Activated CD8-positive, alpha-beta memory T cell treated with anti-CD3 and anti-CD28 coated beads, Interleukin-2, amount 10 ng/mL, durations not matched to agents 7 days and 5 days (primary cell): ENCODE data around the gene EOLA2. TPM values are rescaled to one million over a fixed set of nuclear protein-coding genes. Genes with fewer than 3 reads are reported as not detected.
"Not testable (repeated sequence)": the region's sequence is repeated elsewhere in the genome, so short reads cannot be mapped to it uniquely, and the experiment has no call there.

Experiments
- ATAC-seq: fragments of 150-1000 bp; cut with Tn5 transposase; one replicate; pipeline ENCODE4 v1.10.0; 2021; ENCODE audit warnings: moderate library complexity
- CTCF ChIA-PET: fragments of 350-600 bp; sonication (Branson Sonifier 250); formaldehyde crosslinking; loops from one replicate; lab custom pipeline; 2021; ENCODE audit warnings: antibody characterized with exemption; lab: Charles Lee
- DNase-seq: peaks from one replicate; pipeline ENCODE4 v3.0.0-alpha.2; 2020
- H3K27ac Mint-ChIP-seq: one replicate; pipeline ENCODE4 v1.8.0; 2021; ENCODE audit warnings: mild to moderate bottlenecking, mixed read lengths
- H3K27me3 Mint-ChIP-seq: one replicate; pipeline ENCODE4 v1.8.0; 2021; ENCODE audit warnings: mixed read lengths
- H3K36me3 Mint-ChIP-seq: one replicate; pipeline ENCODE4 v1.8.0; 2021; ENCODE audit warnings: mild to moderate bottlenecking, mixed read lengths
- H3K4me1 Mint-ChIP-seq: one replicate; pipeline ENCODE4 v1.8.0; 2021; ENCODE audit warnings: mixed read lengths
- H3K4me3 Mint-ChIP-seq: one replicate; pipeline ENCODE4 v1.8.0; 2021; ENCODE audit warnings: mild to moderate bottlenecking, moderate library complexity, mixed read lengths
- H3K9me3 Mint-ChIP-seq: one replicate; pipeline ENCODE4 v1.8.0; 2022; ENCODE audit warnings: low read depth, mixed read lengths
- total RNA-seq, 2 experiments: library from RNA; stranded (reverse); gene quantifications; one replicate each; pipeline ENCODE4 v1.2.3, GENCODE V29; 2021

EOLA2 gene
- total RNA-seq, 2 experiments from 2014 or later, result 53.4 to 73.7 TPM

DNA sequence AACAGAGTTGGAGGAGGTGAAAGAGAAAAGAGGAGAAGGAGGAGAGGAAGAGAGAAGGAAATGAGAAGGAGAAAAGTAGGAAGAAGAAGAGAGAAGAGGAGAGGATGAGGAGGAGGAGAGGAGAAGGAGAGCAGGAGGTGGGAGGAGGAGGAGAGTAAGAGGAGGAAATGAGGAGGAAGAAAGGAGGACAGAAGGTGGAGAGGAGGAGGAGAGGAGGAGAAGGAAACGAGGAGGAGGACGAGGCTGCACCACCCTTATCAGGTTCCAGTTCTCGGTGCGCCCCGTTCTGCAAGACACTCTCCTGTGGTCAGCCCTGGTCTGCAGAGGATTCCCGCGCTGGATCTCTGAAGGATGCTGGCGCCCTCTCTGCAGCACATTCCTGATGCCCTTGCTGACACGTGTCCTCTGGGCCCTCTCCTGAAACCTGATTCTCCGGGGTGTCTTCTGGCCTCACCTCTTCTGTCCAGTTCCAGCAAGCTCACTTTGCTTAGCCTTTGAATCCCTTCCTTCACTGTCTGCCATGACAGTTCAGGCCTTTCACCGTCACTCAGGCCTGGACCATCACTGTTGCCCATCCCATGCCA, 6.9 kb upstream of the EOLA2 start:
- DNase-seq, ATAC-seq, H3K36me3 Mint-ChIP-seq, H3K27me3 Mint-ChIP-seq, CTCF ChIA-PET, H3K4me1 Mint-ChIP-seq, H3K9me3 Mint-ChIP-seq, H3K27ac Mint-ChIP-seq, H3K4me3 Mint-ChIP-seq: not testable (repeated sequence)

GRCh38 chrX:149940674-149941024, 2.4 kb upstream of the EOLA2 start:
- not testable (repeated sequence) for H3K4me1 Mint-ChIP-seq, ATAC-seq, DNase-seq, H3K27me3 Mint-ChIP-seq, H3K9me3 Mint-ChIP-seq, H3K36me3 Mint-ChIP-seq
- CTCF ChIA-PET, result interaction anchor here (0.8 to 2.3 kb wide), 4 partner anchors 10 to 423 kb away, joined by 5 to 9 read pairs (median 6); partner anchors contain the start of genes EOLA1 and MAMLD1
- peak overlapping the region; percentile 78 for H3K4me3 Mint-ChIP-seq
- H3K27ac Mint-ChIP-seq, result peak overlapping the region; percentile 92

GRCh38 chrX:149939905-149940673, 1.8 kb upstream of the EOLA2 start:
- peaks cover 5% of the 10 kb centered on the region for H3K4me1 Mint-ChIP-seq
- peak; percentile 96 for DNase-seq
- H3K36me3 Mint-ChIP-seq, result peaks cover 3% of the 10 kb centered on the region
- no peaks in the 10 kb centered on the region for H3K27me3 Mint-ChIP-seq
- H3K27ac Mint-ChIP-seq, result peak overlapping the region; percentile 92
- peak overlapping the region; percentile 78 for H3K4me3 Mint-ChIP-seq
- H3K9me3 Mint-ChIP-seq, result no peaks in the 10 kb centered on the region
- ATAC-seq, result peak; percentile 63
- CTCF ChIA-PET, result interaction anchor here (0.8 to 2.3 kb wide), 4 partner anchors 10 to 423 kb away, joined by 5 to 9 read pairs (median 6); partner anchors contain the start of genes EOLA1 and MAMLD1

- peak overlapping the region; percentile 78 for H3K4me3 Mint-ChIP-seq
- peak overlapping the region; percentile 92 for H3K27ac Mint-ChIP-seq
- ATAC-seq, result peak; percentile 31
- CTCF ChIA-PET, result interaction anchor here (1.0 to 2.3 kb wide), 3 partner anchors 11 to 400 kb away, joined by 5 to 9 read pairs (median 6); partner anchors contain the start of gene EOLA1
- no peak for DNase-seq
- peaks cover 3% of the 10 kb centered on the region for H3K36me3 Mint-ChIP-seq
- peaks cover 5% of the 10 kb centered on the region for H3K4me1 Mint-ChIP-seq
- no peaks in the 10 kb centered on the region for H3K9me3 Mint-ChIP-seq
- H3K27me3 Mint-ChIP-seq, result no peaks in the 10 kb centered on the region
Observed at GRCh38 chrX:149939655-149939904, 1.3 kb upstream of the EOLA2 start.

- peak; percentile 16 for ATAC-seq
- peaks cover 3% of the 10 kb centered on the region for H3K36me3 Mint-ChIP-seq
- peaks cover 7% of the 10 kb centered on the region for H3K4me1 Mint-ChIP-seq
- no peaks in the 10 kb centered on the region for H3K9me3 Mint-ChIP-seq
- CTCF ChIA-PET, result interaction anchor here (0.8 to 2.3 kb wide), 6 partner anchors 12 to 426 kb away, joined by 3 to 9 read pairs (median 6); partner anchors contain the start of gene EOLA1
- peak overlapping the region; percentile 85 for H3K4me3 Mint-ChIP-seq
- peak overlapping the region; percentile 97 for H3K27ac Mint-ChIP-seq
- peak; percentile 95 for DNase-seq
- no peaks in the 10 kb centered on the region for H3K27me3 Mint-ChIP-seq
Observed at GRCh38 chrX:149938881-149939654, 777 bp upstream of the EOLA2 start.

DNA sequence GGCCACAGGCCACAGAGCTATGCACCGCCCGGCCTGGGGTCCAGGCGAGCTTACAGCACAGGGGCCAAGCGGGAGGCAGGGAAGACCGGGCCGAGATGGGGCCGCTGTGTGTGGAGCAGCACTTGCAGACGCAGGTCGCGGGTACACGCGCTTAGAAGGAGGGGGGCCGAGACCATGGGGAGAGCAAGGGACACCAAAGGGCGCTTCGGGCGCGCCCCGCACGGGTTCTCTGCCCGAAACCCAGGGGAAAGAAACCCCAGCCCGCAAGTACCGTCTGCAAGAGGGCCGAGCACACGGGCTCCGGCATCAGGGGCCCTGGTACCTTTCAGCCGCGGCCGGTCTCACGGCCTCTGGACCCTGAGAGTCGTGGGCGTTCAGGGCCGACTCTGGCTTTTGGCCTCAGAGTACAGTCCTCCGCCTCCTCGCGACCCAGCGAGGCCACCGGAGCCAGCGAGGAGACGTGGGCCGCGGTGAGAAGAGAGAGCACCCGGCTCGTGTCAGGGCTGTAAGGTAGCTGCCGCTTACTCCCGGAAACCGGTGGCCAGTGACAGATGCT, 342 bp downstream of the EOLA2 start:
- Mint-ChIP-seq H3K27me3 (no peaks in the 10 kb centered on the region), H3K27ac (peak overlapping the region; percentile 97), H3K4me1 (peaks cover 7% of the 10 kb centered on the region), H3K9me3 (no peaks in the 10 kb centered on the region), H3K36me3 (peaks cover 5% of the 10 kb centered on the region), H3K4me3 (peak overlapping the region; percentile 85)
- ATAC-seq, result no peak
- DNase-seq, result peak; percentile 51
- CTCF ChIA-PET, result interaction anchor here (0.6 to 1.4 kb wide), 4 partner anchors 22 to 410 kb away, joined by 3 to 8 read pairs (median 4); no protein-coding TSS in a partner anchor

GRCh38 chrX:149937328-149937727, 963 bp downstream of the EOLA2 start:
- not testable (repeated sequence) for H3K27me3 Mint-ChIP-seq, ATAC-seq, H3K4me1 Mint-ChIP-seq, DNase-seq, H3K36me3 Mint-ChIP-seq, H3K9me3 Mint-ChIP-seq
- peak overlapping the region; percentile 97 for H3K27ac Mint-ChIP-seq
- CTCF ChIA-PET, result interaction anchor here (1.0 kb wide), 1 partner anchor 139 kb away, joined by 4 read pairs; no protein-coding TSS in a partner anchor
- peak overlapping the region; percentile 85 for H3K4me3 Mint-ChIP-seq

DNA sequence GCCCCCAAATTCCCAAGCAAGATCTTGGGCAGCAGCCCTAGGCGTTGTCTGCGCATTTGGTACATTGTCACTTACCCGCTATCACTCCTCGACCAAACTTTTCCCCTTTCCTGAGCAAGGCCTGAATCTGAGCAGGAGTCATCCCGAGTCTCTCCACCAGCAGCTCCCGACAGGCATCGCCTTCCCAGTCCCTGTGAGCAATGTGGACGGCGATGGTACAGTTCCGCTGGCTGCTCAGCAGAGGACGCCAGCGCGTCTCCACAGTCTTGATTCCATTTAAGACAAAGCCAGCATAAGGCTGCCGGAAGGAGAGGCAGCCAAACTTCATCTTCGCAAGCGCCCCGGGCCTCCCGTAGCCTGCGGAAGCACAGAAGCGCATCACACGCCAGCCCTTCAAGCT, 4.7 kb downstream of the EOLA2 start:
- H3K9me3 Mint-ChIP-seq, DNase-seq, H3K4me1 Mint-ChIP-seq, H3K4me3 Mint-ChIP-seq, H3K36me3 Mint-ChIP-seq, H3K27ac Mint-ChIP-seq, ATAC-seq, CTCF ChIA-PET, H3K27me3 Mint-ChIP-seq: not testable (repeated sequence)

DNA sequence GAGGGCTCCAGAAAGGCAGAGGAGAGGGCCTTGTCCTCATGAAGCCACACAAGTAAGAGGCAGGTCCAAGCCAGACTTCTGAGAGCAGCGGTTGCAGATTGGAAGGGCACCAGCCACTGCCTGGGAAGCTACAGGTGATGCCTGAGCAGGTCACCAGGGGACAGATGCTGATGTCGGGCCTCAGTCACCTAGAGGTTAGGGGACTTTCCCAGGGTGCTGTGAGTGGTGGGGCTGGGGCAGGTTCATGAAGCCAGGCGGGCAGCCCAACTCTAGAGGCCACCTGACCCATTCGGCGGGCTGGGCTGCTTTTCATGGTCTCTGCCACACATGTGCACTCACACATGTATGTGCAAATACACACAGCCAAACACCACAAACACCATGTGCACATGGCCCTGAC, 5.3 kb downstream of the EOLA2 start:
- H3K27ac Mint-ChIP-seq, H3K4me3 Mint-ChIP-seq, DNase-seq, H3K36me3 Mint-ChIP-seq, ATAC-seq, H3K27me3 Mint-ChIP-seq, H3K4me1 Mint-ChIP-seq, H3K9me3 Mint-ChIP-seq, CTCF ChIA-PET: not testable (repeated sequence)

- H3K9me3 Mint-ChIP-seq, H3K27me3 Mint-ChIP-seq, H3K4me3 Mint-ChIP-seq, DNase-seq, CTCF ChIA-PET, H3K4me1 Mint-ChIP-seq, ATAC-seq, H3K36me3 Mint-ChIP-seq, H3K27ac Mint-ChIP-seq: not testable (repeated sequence)
Observed at GRCh38 chrX:149932150-149932549, 6.1 kb downstream of the EOLA2 start.

DNA sequence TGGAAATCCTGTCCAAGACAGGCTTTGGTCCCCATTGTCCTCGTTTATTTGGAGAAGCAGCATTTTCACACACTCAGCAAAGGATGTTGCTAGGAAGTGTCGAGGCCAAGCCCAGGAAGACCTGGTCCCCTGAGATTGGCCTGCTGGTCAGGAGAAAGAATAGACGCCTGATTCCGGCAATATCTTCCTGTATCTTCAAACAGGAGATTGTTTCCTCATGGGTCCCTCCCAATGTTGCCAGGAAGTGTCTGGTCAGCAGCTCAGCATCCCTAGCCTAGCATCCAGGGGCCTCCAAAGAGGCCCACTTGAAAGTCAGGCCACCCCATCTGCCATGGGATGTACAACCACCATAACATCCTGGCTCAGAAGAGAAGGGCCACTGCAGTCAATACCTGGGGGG, 6.9 kb downstream of the EOLA2 start:
- H3K27ac Mint-ChIP-seq, H3K9me3 Mint-ChIP-seq, H3K4me1 Mint-ChIP-seq, H3K4me3 Mint-ChIP-seq, H3K36me3 Mint-ChIP-seq, DNase-seq, CTCF ChIA-PET, ATAC-seq, H3K27me3 Mint-ChIP-seq: not testable (repeated sequence)

- H3K27ac Mint-ChIP-seq, result peak within 1 kb of the TSS; percentile 73
- H3K9me3 Mint-ChIP-seq, H3K4me1 Mint-ChIP-seq, ATAC-seq, DNase-seq, H3K4me3 Mint-ChIP-seq, CTCF ChIA-PET, H3K27me3 Mint-ChIP-seq, H3K36me3 Mint-ChIP-seq: not testable (repeated sequence)
Observed at GRCh38 chrX:149929400-149929799, 8.9 kb downstream of the EOLA2 start, which contains the start of gene HSFX4. Gene HSFX4 (plus strand): TSS chrX:149929573. CDS start chrX:149929645, 72 bp downstream.

DNA sequence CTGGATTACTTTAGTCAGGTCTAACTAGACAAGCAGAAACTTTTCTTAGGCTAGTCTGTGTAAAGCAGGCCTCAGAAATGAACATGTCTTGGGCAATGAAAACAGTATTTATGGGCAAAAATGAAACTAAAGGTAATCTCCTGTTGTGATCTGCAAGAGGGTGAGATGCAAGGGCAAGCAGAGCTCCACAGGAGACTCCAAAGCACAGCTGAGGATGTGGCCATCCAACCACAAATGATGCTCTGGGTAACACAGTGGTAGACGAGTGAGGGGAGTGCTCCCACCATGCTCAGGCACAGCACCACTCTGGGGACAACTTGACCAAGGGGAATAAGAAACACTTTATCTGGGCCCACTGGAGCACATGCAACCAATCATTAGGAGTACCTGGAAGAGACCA, 9.7 kb downstream of the EOLA2 start:
- H3K9me3 Mint-ChIP-seq, H3K4me1 Mint-ChIP-seq, H3K36me3 Mint-ChIP-seq, H3K4me3 Mint-ChIP-seq, CTCF ChIA-PET, H3K27me3 Mint-ChIP-seq: not testable (repeated sequence)
- peak overlapping the region; percentile 73 for H3K27ac Mint-ChIP-seq
- DNase-seq, result peak; percentile 77
- peak; percentile 84 for ATAC-seq
